DMS 273 (cell line): ENCODE measurements around the gene NET1.

ENCODE experiments used
- DNase-seq: peaks from one replicate; lab custom pipeline; 2025; ENCODE audit not compliant: unreplicated experiment; lab: John Stamatoyannopoulos, UW

NET1 gene

DNA sequence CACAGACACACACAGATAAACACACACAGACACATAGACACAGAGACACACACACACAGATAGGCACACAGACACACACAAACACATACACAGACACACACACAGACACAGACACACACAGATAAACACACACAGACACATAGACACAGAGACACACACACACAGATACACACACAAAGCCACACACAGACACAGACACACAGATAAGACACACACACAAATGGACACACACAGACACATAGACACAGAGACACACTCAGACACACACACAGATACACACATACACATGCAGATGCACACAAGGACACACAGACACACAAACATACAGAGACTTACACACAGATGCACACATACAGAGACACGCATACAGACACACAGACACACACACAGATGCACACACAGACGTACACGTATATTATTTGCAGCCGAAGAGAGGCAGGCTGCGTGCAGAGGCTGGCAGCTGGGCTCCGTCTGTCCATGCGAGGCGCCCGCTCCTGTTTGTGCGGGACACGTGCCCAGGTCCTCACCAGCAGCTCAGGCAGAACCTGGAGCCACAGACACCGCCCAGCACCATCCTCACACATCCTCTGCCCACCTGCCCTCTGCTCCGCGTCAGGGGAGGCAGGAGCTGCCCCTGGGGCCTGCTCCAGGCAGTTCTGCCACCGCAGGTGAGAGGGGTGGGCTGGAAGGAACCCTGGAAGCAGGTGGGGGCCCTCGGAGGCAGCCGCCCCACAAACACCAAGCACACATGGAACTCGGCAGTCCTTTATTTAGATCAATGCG is 85.8 kb downstream of the NET1 start:
- no peak for DNase-seq

DNA sequence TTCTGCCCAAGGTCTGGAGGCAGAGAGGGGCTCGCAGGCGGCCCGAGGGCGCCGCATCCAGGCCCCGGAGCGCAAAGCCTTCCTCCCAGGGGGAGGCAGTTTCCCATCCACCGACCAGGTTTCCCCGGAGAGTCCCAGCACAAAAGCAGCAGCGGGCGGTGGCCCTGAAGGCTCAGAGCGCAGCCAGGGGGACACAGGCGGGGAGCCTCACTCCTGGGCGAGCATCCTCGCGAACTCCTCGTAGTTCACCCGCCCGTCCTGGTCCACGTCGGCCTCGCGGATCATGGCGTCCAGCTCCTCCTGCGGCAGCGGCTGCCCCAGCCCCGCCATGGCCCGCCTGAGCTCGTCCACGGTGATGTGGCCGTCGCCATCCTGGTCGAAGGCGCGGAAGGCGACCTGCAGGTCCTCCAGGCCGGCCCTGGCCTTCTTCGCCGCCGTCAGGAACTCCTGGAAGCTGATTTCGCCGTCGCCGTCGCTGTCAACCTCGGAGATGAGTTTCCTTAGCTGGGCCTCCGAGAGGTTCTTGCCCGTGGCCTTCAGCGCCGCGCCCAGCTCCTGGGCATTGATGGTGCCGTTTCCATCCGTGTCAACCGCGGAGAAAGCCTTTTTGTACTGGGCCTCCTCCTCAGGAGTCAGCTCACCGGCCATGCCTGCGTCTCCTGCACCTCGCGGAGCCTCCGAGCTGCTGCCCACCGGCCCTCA is 86.6 kb downstream of the NET1 start:
- DNase-seq, result no peak

GRCh38 chr10:5499493-5500140 is 87.3 kb downstream of the NET1 start, which contains the start of gene CALML5:
CALML5 (minus strand) TSS chr10:5499570; CDS start chr10:5499438, 132 bp downstream.
- DNase-seq, result no peak

DNA sequence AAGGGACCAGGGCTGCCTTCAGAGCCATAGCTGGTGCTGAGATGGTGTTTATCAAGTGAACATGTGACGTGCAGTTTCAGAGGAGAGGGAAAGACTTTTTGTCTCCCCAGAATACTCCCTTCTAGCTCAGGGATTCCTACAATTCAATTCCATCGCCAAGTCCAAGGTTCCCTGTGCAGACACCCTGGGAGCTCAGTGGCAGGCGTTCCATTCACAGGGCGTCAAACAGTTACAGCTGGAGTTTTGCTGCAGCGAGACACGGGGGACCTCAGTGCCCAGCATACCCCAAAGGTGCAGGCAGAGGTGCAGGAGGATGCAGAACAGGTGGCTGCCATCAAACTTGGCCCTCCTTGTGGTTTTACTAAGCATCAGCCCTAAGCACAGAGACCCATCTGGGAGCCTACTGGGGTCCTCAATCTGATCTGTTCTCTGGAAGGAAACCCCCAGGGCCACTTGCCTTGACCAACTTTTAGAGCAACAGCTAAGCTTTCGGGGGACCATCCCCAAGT is 87.9 kb downstream of the NET1 start:
- no peak for DNase-seq

GRCh38 chr10:5500910-5501309 is 88.6 kb downstream of the NET1 start:
- DNase-seq, result no peak

GRCh38 chr10:5502061-5502521 is 89.7 kb downstream of the NET1 start:
- no peak for DNase-seq

DNA sequence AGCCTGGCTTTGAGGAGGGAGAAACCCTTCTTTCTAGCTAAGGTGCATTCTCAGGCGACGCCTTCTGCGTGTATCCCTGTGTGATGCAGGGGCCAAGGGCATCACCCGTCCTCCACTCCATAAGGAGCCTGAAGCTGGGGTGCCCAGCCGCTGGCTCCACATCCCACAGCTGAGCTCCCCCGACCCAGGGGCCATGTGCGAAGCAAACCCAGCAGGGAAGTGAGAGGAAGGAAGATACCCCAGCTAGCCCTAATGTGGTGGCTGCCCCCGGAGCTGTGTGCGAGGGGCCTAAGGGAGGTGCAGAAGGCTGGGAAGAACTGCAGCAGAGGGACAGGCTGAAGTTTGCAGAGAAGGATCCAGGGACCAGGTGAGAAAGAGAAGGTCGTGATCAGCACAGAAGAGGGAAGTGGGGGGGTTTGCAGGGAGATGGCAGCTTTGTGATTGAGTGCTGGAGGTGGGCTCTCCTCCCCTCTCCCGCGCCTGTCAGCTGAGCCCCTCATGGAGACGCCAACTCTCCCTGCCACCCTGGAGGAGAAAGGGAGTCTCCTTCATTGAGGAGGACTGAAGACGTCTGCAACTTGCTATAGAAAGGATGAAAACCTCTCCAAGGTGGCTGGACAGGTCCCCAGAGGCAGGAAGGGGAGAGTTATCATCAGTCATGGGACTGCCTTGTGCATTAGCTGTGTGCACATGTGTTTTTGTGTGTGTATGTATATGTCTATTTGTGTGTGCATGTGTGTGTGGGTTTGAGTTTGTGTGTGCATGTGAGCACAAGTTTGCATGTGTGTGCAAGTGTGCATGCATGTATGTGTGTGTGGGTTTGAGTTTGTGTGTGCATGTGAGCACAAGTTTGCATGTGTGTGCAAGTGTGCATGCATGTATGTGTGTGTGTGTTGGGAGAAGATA is 90.5 kb downstream of the NET1 start:
- DNase-seq, result no peak

DNA sequence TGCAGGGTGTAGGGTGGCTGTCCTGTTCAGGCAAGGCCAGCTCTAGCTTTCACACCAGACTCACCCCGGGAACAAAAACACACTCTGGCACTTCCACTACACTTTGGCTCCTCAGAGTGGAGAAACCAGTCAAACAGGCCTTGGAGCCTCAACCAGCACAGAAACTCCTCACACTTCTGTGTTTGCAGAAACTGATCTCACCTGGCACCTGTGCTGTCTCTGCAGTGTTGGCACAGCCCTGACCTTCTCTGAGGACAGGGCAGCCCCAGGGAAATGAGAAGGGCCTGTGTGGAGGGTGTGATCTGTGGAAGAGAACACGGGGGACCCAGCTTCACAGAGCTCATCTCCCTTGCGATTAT is 91.1 kb downstream of the NET1 start:
- DNase-seq, result no peak

GRCh38 chr10:5504146-5505072 is 92.1 kb downstream of the NET1 start:
- no peak for DNase-seq

- DNase-seq, result no peak
These were observed 93.9 kb downstream of the NET1 start for GRCh38 chr10:5506246-5506645.

DNA sequence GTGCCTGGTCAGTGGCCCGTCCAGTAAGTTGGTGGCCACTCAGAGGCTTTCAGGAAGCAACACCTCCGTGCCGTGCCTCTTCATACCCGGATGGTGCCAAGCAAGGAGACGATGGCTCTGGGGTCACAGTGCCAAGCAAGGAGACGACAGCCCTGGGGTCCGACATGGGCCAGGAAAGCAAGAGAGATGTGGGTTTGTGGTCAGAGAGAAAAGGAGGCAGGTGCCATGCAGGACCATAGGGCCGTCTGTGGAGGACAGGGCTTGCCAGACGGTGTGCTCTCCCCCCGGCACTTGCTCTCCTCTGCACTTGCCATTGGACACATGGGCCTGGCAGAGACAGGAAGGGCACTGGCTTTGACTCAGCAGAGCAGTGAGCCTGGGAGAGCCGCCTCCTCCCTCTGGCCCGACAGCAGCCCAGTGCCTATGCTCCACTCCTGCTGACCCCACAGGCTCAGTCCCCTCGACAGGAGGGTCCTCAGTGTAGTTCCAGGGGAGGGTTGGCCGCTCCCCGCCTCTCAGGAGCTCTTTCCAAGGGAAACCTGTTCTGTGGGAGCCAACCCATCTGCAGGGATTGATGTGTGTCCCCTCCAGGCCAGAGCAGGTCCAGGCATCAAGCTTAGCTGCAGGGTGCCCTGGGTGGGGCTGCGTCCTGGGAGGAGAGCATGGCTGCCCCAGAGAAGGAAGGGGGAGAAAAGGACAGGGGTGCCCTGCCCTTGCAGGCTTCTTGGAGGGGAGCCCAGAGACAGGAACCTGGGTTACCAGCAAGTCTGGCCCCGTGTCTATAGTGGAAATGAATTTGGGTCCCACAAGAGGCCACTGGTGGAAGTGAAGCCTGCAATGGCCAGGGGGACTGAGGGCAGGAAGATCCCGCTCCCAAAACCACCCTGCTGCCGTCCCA is 94.6 kb downstream of the NET1 start:
- no peak for DNase-seq

GRCh38 chr10:5507649-5508131 is 95.3 kb downstream of the NET1 start:
- DNase-seq, result no peak

DNA sequence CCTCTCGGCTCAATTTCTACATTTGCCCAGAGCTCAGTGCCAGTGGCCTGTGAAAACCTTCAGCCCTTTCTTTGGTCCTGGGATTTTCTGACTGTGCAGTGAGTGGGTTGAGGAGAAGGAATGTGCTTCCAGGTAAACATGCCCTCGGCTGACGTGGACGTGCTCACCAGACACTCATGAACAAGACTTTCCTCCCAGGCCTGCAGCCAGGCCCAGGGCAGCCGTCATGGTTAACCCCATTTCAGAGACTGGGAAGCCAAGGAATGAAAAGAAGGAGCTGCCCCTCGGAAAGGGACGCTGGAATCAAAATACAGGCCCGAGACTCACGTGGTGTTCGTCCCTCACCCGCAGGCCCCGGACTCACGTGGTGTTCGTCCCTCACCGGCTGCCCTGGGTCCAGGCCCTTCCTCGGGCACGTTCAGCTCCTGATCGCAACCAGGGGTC is 95.8 kb downstream of the NET1 start:
- no peak for DNase-seq
